ENCODE data around the gene MDM2. TPM values are rescaled to one million over a fixed set of nuclear protein-coding genes. Genes with fewer than 3 reads are reported as not detected.

The MDM2 gene
- total RNA-seq, 1 donor from 2014 or later, result 71.6 TPM

DNA sequence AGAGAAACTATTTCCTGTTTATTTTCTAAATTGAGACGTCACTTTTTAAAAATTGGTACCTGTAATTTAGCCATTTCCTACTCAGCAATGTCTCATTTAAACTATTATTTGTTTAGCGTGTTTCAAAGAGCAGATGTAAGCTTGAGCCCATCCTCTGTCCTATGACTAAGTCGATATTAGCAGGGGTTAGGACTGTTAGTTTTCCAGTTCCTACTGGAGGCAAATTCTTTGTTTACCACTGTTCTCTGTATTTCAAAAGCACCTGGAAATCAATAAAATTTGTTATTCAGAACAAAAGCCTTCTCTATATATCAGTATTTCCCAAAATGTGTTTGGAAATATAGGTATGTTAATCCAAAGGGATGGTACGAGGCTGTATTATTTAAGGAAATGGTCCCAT is 42.4 kb downstream of the MDM2 start:
- DNase-seq (ENCODE audit: low read depth in 2 of 2), result no peak

- DNase-seq (ENCODE audit: low read depth in 2 of 2), result no peak
These were observed 43.8 kb downstream of the MDM2 start for GRCh38 chr12:68851592-68852306.

GRCh38 chr12:68853396-68854077 is 45.6 kb downstream of the MDM2 start:
- DNase-seq (ENCODE audit: low read depth in 2 of 2), result no peak

- DNase-seq (ENCODE audit: low read depth in 2 of 2), result no peak
These were observed 46.1 kb downstream of the MDM2 start for GRCh38 chr12:68854078-68854468.

GRCh38 chr12:68854554-68854953 is 46.6 kb downstream of the MDM2 start:
- DNase-seq (ENCODE audit: low read depth in 2 of 2), result no peak

- DNase-seq (ENCODE audit: low read depth in 2 of 2), result no peak
These were observed 47.1 kb downstream of the MDM2 start for GRCh38 chr12:68855111-68855510.

GRCh38 chr12:68855771-68856170 is 47.8 kb downstream of the MDM2 start:
- no peak for DNase-seq (ENCODE audit: low read depth in 2 of 2)

DNA sequence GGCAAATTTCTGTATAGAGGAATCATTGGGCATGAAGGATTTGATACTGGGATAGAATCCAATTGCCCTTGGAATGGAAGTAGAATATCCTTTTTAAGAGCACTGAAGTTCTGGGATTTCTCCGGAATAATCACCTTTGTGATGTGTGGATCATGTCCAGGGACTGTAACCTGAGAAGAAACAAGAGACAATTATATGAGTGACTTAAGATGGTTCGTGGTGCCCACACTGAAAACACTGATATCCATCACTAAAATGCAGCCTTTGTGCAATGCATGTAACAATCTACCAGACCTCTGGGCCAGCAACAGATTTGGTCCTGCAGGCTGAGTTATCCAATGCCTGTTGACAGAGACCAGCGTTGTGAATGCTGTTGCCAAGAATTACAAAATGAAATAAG is 48.5 kb downstream of the MDM2 start:
- no peak for DNase-seq (ENCODE audit: low read depth in 2 of 2)

GRCh38 chr12:68861890-68862289 is 53.9 kb downstream of the MDM2 start:
- no peak for DNase-seq (ENCODE audit: low read depth in 2 of 2)

DNA sequence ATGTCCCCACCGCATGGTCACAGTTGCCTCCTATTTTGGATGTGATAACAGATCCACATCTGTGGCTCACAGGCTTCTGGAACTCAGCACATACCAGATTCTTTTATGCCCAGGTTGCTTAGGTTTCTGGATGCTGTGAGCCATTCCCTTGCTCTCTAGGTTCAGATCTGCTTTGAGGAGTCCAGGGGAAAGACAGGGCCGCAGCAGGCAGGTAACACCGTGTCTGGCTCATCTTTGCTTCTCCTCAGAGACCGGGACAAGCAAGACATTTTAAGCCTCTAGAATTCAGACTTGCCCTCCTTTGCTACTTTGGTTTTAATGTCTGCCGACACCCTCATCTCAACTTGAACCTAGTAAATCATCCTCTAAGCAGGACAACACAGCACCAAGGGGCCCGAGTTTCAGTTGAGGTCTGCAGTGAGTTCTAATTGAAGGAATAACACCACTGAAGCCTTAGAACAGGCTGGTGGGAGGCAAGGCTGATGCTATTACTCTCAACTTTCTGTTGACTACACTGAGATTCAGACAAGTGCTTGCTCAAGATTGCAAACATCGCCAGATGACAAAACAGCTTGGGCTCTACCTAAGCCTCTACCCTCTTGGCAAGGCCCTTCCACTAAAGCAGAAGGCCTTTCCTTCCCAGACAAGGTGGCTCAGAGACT is 55.3 kb downstream of the MDM2 start:
- no peak for DNase-seq (ENCODE audit: low read depth in 2 of 2)

GRCh38 chr12:68863886-68864454 is 56.0 kb downstream of the MDM2 start:
- peak; percentile 64 to 66 for DNase-seq (ENCODE audit: low read depth in 2 of 2)

GRCh38 chr12:68864604-68865003 is 56.6 kb downstream of the MDM2 start:
- no peak for DNase-seq (ENCODE audit: low read depth in 2 of 2)

GRCh38 chr12:68865399-68866164 is 57.6 kb downstream of the MDM2 start:
- no peak for DNase-seq (ENCODE audit: low read depth in 2 of 2)

DNA sequence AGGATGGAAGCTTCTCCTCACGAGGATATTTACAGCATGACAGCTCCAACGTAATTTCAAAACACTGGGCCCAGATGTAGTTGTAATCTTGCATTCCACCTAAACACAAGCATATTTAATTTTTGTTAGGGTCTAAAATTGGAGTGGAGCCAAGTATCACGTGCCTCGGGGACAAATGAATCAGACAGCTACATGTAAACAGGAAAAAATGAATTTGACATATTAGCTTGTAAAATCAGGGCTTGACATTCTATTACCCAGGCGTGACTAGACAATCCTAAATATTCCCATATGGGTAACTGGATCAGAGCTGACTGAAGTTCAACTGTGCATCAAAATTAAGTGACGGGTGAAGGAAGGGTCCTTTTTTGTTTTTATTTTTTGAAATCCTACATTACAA is 59.0 kb downstream of the MDM2 start:
- DNase-seq (ENCODE audit: low read depth in 2 of 2), result no peak

- no peak for DNase-seq (ENCODE audit: low read depth in 2 of 2)
These were observed 59.6 kb downstream of the MDM2 start for GRCh38 chr12:68867606-68868005.

DNA sequence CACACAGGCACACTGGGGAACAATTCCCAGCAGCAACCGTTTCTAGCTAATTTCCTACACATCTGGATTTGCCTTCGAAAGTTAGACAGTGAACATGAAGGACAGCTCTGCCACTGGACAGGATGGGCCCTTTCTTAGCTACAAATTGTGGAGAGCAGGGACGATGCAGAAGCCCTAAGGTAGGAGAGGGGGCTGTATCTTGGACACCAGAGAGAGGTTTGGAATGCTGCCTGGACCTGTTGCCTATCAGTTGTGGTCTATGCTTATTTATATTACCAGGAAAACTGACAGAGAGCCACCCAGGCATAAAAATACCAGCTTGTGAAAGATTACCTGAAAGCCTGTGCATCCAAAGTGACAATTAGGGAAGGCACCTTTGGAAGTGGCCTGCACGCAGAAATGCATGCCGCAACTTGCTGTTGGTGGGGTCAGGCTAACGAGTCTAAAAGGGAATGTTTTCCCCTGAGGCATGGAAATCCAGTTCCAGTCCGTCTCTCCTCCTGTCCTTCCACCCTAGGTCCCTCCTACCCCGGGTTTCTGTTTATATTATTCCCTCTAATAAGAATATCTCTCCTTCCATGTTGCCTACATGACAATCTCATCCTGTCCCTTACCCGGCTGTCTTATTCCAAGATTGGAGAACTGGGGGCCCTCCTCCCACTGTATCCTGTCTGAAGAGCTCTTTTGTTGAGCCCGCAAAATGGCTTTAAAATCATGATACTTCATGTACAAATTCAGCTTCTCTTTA is 60.2 kb downstream of the MDM2 start:
- no peak for DNase-seq (ENCODE audit: low read depth in 2 of 2)

GRCh38 chr12:68870011-68870410 is 62.0 kb downstream of the MDM2 start:
- DNase-seq (ENCODE audit: low read depth in 2 of 2), result no peak

DNA sequence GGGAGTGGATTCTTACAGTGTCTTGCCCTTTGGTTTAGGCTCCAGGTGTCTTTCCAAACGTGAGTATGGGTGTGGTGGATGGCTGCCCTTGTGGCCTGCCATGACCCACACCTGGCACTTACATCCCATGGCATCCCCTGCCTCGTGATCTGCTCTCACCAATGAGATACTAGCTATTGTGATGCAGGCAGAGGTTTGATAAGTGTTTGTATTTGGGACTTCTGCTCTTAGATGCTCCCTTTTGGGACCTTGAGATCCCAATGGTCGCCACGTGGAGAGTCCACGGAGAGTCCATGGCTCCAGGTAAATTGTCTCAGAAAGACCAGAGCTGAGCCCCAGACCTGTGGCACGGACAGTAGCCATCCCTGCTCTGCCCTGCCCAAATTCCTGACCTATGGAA is 62.5 kb downstream of the MDM2 start:
- no peak for DNase-seq (ENCODE audit: low read depth in 2 of 2)

DNA sequence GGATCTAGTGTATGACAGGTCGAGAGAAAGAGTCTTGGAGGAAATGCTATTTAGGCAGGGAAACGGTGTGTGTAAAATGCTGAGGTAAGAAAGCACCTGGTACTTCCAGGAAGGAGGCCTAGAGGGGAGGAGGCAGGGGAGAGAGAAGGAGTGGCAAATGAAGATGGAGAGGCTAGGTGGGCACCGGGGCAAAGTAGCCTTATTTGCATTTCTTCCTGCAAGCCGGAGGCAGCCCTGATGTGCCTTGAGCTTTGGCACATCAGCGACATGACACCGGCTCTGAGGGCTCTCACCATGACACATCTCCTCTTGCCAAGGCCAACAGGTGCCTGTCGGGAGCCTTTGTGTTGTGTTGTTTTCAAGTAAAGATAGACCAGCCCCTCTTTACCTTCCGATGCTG is 63.4 kb downstream of the MDM2 start:
- DNase-seq (ENCODE audit: low read depth in 2 of 2), result no peak

- DNase-seq (ENCODE audit: low read depth in 2 of 2), result peak; percentile 13 to 42
These were observed 63.9 kb downstream of the MDM2 start for GRCh38 chr12:68871921-68872320.

GRCh38 chr12:68873316-68873715 is 65.3 kb downstream of the MDM2 start:
- no peak for DNase-seq (ENCODE audit: low read depth in 2 of 2)

Data from lung microvascular endothelial cell (primary cell).